HepG2 (cell line): Measurements from ENCODE around the gene EEF1A1. TPM values are rescaled to one million over a fixed set of nuclear protein-coding genes. Genes with fewer than 3 reads are reported as not detected.

Experiments used
- AFF4 ChIP-seq: sonication (generic); formaldehyde crosslinking; IDR thresholded peaks from 2 replicates; pipeline ENCODE4 v1.4.0; 2020; ENCODE audit warnings: missing genetic modification reagents
- ELF3 ChIP-seq: IDR thresholded peaks from 2 replicates; pipeline ENCODE4 v1.6.1; 2016; ENCODE audit warnings: missing genetic modification reagents, missing compliant biosample characterization
- HDAC2 ChIP-seq: sonication (generic); formaldehyde crosslinking; IDR thresholded peaks from 2 replicates; pipeline ENCODE4 v1.4.0; 2020; ENCODE audit warnings: missing genetic modification reagents
- HMG20A ChIP-seq: IDR thresholded peaks from 2 replicates; pipeline ENCODE4 v1.6.1; 2016; ENCODE audit warnings: borderline replicate concordance
- HNF4G ChIP-seq, 2 experiments: sonication (generic) in 1 of 2; formaldehyde crosslinking in 1 of 2; IDR thresholded peaks; 2 replicates each; pipeline versions ENCODE4 v1.4.0 to v1.6.1; 2011 to 2020; ENCODE audit warnings: borderline replicate concordance in 2 of 2, low read depth in 2 of 2, mild to moderate bottlenecking in 2 of 2, low read length in 1 of 2, missing genetic modification reagents in 1 of 2, moderate library complexity in 1 of 2
- MED1 ChIP-seq: sonication (generic); formaldehyde crosslinking; IDR thresholded peaks from 2 replicates; pipeline ENCODE4 v1.4.0; 2020; ENCODE audit warnings: missing genetic modification reagents
- MED13 ChIP-seq: sonication (generic); formaldehyde crosslinking; IDR thresholded peaks from 2 replicates; pipeline ENCODE4 v1.5.0; 2020; ENCODE audit warnings: missing genetic modification reagents
- NCOR1 ChIP-seq: fragments of 200-600 bp; sonication (generic); IDR thresholded peaks from 2 replicates; pipeline ENCODE4 v1.7.0; 2017; ENCODE audit warnings: antibody characterized with exemption, low read length, borderline replicate concordance
- SIX4 ChIP-seq: sonication (generic); formaldehyde crosslinking; IDR thresholded peaks from 2 replicates; pipeline ENCODE4 v1.4.0; 2020; ENCODE audit warnings: missing genetic modification reagents
- TFAP4 ChIP-seq: sonication (generic); IDR thresholded peaks from 2 replicates; pipeline ENCODE4 v1.6.1; 2016; ENCODE audit warnings: low read depth, borderline replicate concordance
- ZMYM2 ChIP-seq: sonication (generic); formaldehyde crosslinking; IDR thresholded peaks from 2 replicates; pipeline ENCODE4 v1.8.0; 2022; ENCODE audit warnings: mild to moderate bottlenecking, missing genetic modification reagents
- ZNF34 ChIP-seq: sonication (generic); formaldehyde crosslinking; IDR thresholded peaks from 2 replicates; pipeline ENCODE4 v1.4.0; 2020; ENCODE audit warnings: mild to moderate bottlenecking, missing genetic modification reagents, borderline replicate concordance
- polyA plus RNA-seq, 8 experiments: library from polyadenylated mRNA; depleted of rRNA in 3 of 8; stranded (reverse) in 7 of 8; unstranded in 1 of 8; fragments of >200 nt; fragmentation: Illumina TruSeq in 4 of 8; extraction: Trizol in 4 of 8; gene quantifications; 2 replicates each; pipeline versions ENCODE4 v1.2.1 to v1.2.3, GENCODE V29; 2011 to 2016; ENCODE audit warnings: low read depth in 4 of 8, missing spikeins in 1 of 8, mixed read lengths in 1 of 8; ENCODE audit not compliant: insufficient read depth in 1 of 8
- total RNA-seq, 5 experiments: library from RNA; depleted of rRNA; stranded (reverse); fragments of >200 nt; fragmentation: Illumina TruSeq; extraction: Trizol; gene quantifications; 2 replicates each; pipeline ENCODE4 v1.2.3, GENCODE V29; 2016; ENCODE audit warnings: low read depth in 1 of 5

Gene EEF1A1
- total and polyA plus RNA-seq, 2 of the 13 experiments (the other 11 are each of a cell fraction or from before 2014, with no cell fraction given) = 13,726 to 17,172 TPM

- TF ChIP-seq NCOR1 (peak; percentile 49; the same call in 1 of the 2 replicates), TFAP4 (no peak), HDAC2 (CRISPR knock-in tag) (peak; percentile 44; the same call in 1 of the 2 replicates), HNF4G (IDR thresholded peaks at IDR 0.05; ENCODE audit: borderline replicate concordance, low read depth, low read length) (0 out of 2 replicates have a peak, but pooled peaks have one; percentile 28), HNF4G (CRISPR knock-in tag; IDR thresholded peaks at IDR 0.05; ENCODE audit: borderline replicate concordance, low read depth) (no peak), ELF3 (CRISPR knock-in tag) (peak; percentile 26; the same call in 1 of the 2 replicates), HMG20A (peak; percentile 52; the same call in 1 of the 2 replicates), SIX4 (CRISPR knock-in tag) (no peak), MED13 (CRISPR knock-in tag) (0 out of 2 replicates have a peak, but pooled peaks have one; percentile 19), AFF4 (CRISPR knock-in tag) (no peak), ZNF34 (no peak), MED1 (CRISPR knock-in tag) (peak; percentile 49; the same call in 1 of the 2 replicates), ZMYM2 (CRISPR knock-in tag) (no peak)
These were observed 39.4 kb upstream of the EEF1A1 start (continued) for GRCh38 chr6:73560182-73560732.
